ENCODE data around the gene TNFRSF9.

DNA sequence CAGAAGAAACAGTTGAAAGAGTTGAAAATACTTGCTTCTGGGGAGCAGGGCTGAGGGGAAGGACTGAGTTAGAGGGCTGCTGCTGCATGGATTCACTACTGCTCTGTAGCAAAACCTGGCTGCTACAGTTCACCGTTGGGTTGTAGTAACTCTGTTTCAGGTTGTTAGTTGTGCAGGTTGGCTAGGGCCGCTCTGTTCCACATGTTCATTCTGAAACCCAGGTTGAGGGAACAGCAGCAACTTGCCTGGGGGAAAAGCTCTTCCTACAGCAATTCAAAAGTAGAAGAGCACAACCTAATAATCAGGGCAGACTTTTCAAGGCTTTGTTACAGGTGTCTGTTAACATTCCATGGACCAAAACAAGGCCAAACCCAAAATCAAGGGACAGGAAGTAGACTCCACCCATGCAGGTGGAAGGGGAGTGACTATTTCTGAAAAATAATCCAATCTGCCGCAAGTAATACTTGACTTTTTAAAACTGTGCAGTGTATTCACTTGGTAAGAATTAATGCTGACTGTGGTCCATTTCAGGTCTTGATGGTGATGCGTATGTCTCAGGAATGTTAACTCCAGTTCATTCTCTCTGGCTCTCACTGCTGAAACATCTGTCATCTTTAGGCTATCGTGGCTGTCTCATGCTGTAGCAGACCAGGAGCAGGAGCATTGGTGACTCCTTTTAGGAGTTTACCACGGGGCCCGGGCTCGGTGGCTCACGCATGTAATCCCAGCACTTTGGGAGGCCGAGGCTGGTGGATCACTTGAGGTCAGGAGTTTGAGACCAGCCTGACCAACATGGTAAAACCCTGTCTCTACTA, 15.8 kb upstream of the TNFRSF9 start:
- no peak for TF ChIP-seq POLR2AphosphoS5 (IDR thresholded peaks at IDR 0.05; ENCODE audit: borderline replicate concordance, low read depth, low read length)
- no peak for TF ChIP-seq FOXP2 (optimal IDR thresholded peaks at IDR 0.05; ENCODE audit: control extremely low read depth, extremely low read length, insufficient read depth)
